AG09319 (cell line): ENCODE measurements around the gene HSD17B12.

Experiments
- DNase-seq: peaks from one replicate; pipeline ENCODE4 v3.0.0-alpha.2; 2010; ENCODE audit warnings: low read depth; ENCODE audit errors: extremely low read depth
- CTCF ChIP-seq: IDR thresholded peaks from 2 replicates; pipeline ENCODE4 v1.5.1; 2011; ENCODE audit warnings: low read depth, mild to moderate bottlenecking, inconsistent platforms, low read length, moderate library complexity

The HSD17B12 gene

GRCh38 chr11:43899094-43899493 is 218.6 kb downstream of the HSD17B12 start:
- no peak for DNase-seq
- TF ChIP-seq CTCF, result no peak

- DNase-seq, result no peak
- no peak for TF ChIP-seq CTCF
Observed at GRCh38 chr11:43901551-43901950, 221.0 kb downstream of the HSD17B12 start.

- no peak for TF ChIP-seq CTCF
- DNase-seq, result no peak
Observed at GRCh38 chr11:43903078-43903477, 222.5 kb downstream of the HSD17B12 start.

- no peak for DNase-seq
- no peak for TF ChIP-seq CTCF
Observed at GRCh38 chr11:43903969-43904368, 223.4 kb downstream of the HSD17B12 start.

- TF ChIP-seq CTCF, result no peak
Observed at GRCh38 chr11:43904742-43905535, 224.4 kb downstream of the HSD17B12 start.

GRCh38 chr11:43905813-43906241 is 225.3 kb downstream of the HSD17B12 start:
- no peak for DNase-seq
- no peak for TF ChIP-seq CTCF

More at GRCh38 chr11:43904742-43905535, 224.4 kb downstream of the HSD17B12 start:
- no peak for DNase-seq
